ENCODE results near the gene PRR20G.

DNA sequence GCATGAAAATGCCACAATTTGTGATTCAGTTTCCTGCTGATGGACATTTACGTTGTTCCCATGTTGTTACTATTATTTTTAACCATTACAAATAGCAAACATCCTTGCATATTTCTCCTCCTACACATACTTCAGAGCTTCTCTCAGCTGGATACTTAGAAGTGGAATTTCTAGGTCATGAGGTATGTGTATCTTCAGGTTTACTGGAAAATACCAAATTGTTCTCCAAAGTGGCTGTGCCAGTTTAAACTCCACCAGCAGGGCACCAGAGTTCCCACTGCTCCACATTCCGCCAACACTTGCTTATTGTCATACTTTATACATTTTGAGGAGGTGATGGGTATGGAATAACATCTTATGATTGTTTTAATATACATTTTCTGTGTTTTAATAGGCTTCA lies 49.2 kb downstream of the PRR20G start:
- TF ChIP-seq, protein P1, sequence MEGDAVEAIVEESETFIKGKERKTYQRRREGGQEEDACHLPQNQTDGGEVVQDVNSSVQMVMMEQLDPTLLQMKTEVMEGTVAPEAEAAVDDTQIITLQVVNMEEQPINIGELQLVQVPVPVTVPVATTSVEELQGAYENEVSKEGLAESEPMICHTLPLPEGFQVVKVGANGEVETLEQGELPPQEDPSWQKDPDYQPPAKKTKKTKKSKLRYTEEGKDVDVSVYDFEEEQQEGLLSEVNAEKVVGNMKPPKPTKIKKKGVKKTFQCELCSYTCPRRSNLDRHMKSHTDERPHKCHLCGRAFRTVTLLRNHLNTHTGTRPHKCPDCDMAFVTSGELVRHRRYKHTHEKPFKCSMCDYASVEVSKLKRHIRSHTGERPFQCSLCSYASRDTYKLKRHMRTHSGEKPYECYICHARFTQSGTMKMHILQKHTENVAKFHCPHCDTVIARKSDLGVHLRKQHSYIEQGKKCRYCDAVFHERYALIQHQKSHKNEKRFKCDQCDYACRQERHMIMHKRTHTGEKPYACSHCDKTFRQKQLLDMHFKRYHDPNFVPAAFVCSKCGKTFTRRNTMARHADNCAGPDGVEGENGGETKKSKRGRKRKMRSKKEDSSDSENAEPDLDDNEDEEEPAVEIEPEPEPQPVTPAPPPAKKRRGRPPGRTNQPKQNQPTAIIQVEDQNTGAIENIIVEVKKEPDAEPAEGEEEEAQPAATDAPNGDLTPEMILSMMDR (IDR thresholded peaks at IDR 0.05; ENCODE audit: insufficient read depth, low read depth, low read length), result no peak
- TF ChIP-seq EZH2 (IDR thresholded peaks at IDR 0.05; ENCODE audit: insufficient read depth, low read length), result no peak

Data from astrocyte (in vitro differentiated cells and primary cell).